GM18858 (cell line): ENCODE data around the gene GNS.
"Not testable (repeated sequence)": the region's sequence is repeated elsewhere in the genome, so short reads cannot be mapped to it uniquely, and the experiment has no call there.

Experiments used
- ATAC-seq: cut with Tn5 transposase; IDR thresholded peaks from one replicate; pipeline ENCODE4 v1.9.1; 2021; ENCODE audit not compliant: unreplicated experiment

The GNS gene

DNA sequence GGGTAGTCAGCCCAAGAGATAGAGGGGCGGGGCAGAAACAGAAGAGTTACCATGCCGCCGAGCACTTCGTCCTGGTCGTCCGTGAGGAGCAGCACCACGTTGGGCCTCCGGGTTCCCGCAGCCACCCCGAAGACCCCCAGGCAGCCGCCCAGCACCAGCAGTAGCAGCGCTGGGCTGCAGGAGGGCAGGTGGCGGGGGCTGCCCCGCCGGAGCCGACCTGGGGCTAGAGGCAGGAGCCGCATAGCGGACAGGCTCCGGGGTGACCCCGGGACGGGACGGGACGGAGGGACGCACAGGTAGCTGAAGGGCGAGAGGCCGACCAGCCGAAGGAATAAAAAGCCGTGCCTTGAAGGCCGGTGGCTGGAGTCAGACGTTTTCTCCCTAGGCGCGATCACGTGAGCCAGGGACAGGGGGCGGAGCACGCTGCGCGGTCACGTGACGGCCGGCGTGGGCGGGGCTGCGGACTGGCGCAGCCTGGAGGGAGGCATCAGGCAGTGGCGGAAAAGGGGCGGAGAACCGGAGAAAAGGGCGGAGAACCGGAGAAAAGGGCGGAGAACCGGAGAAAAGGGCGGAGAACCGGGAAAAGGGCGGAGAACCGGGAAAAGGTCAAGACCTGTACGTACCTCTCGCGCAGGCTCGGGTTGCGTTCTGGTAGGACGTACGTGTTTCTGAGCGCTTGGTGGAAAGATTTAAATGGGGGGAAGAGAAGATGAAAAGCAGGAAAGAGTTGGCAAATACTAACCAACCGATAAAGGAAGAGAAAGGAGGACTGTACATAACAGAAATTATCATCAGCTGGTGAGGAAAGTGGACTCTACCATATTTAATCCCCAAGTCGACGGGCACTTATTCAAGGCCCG is at the start of gene GNS:
Gene GNS (minus strand): TSS at position 372 of the 860 bp plus-strand sequence. CDS start 130 bp downstream, at position 242.
- ATAC-seq: peak; percentile 63

DNA sequence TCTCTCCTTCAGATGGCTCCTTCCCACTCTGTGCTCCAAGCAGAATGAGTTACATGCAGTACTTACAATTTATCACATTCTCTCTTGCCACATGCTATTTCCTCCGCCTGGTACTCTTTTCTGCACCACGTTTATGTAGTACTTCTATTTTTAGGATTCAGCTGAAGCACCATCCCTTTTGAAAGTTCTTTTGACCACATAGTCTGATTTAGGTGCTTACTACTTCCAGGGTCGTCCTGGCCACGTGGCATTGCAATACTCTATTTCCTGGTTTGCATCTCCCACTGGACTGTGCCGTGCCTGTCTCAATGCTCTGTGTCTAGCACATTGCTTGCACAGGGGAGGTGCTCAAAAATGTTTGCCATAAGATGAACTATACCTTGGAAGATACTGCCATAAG is 48.9 kb upstream of the GNS start:
- ATAC-seq: no peak

- ATAC-seq: no peak
These were observed 47.6 kb upstream of the GNS start for GRCh38 chr12:64806593-64807460.

DNA sequence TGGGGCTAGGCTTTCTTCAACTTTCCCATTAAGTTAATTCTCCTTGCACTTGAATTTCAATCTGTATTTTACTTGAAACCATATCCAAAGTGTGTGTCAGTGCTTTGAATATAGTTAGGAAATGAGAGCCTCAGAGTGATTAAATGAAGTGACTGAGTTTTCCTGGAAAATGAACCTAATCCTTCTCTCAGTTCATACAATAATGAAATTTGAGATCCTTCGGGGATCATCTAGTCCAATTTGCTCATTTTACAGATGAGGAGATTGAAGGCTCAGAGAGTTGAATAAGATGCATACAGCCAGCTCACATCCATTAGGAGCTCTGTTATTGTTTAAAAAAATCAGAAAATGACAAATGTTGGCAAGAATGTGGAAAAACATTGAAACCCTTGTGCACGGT is 47.0 kb upstream of the GNS start:
- ATAC-seq: no peak

GRCh38 chr12:64802180-64802775 is 43.1 kb upstream of the GNS start:
- not testable (repeated sequence) for ATAC-seq

DNA sequence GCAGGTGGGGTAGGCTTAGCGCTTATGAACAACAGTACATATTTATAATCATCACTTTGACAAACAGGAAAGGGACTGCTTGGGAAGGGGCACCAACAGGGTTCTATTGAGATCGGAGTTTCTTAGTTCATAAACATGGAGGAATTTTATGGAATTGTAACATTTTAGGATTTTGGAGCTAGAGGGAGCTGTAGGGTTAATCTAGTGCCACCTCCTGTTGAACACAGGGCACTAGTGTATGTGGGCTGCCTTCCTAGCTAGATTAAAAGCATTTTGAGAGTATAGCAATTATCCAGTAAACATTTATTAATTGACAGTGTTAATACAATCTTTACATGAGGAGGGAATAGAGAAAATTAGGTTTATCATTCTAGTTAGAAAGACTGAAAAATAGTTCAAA is 42.2 kb upstream of the GNS start:
- no peak for ATAC-seq

GRCh38 chr12:64800640-64801039 is 41.4 kb upstream of the GNS start:
- peak; percentile 59 for ATAC-seq

- ATAC-seq: no peak
These were observed 39.0 kb upstream of the GNS start for GRCh38 chr12:64798165-64798564.

DNA sequence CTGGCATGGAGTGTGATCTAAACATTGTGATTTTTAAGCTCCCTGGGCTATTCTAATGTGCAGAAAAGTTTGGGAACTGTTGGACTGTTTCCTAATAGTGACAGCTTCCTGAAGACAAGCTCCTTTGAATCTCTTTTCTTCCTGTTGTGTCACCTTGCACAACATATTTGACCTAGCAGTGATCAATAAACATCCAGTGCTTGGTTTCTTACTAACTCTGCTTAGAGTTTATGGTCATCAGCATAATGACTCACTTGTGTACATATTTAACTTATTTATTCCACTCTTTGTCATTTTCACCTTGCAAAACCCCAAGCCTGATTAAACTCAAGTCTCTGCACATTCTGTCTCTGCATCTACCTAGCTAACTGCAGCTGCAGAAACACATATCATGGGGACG is 38.0 kb upstream of the GNS start:
- ATAC-seq: no peak

- peak; percentile 72 for ATAC-seq
These were observed 37.1 kb upstream of the GNS start for GRCh38 chr12:64796205-64796845.

- ATAC-seq: no peak
These were observed 35.1 kb upstream of the GNS start for GRCh38 chr12:64794305-64794704.

GRCh38 chr12:64793610-64794009 is 34.4 kb upstream of the GNS start:
- ATAC-seq: no peak

GRCh38 chr12:64792128-64792527 is 32.9 kb upstream of the GNS start:
- ATAC-seq: no peak

- ATAC-seq: no peak
These were observed 31.8 kb upstream of the GNS start for GRCh38 chr12:64791036-64791435.

GRCh38 chr12:64790166-64790565 is 31.0 kb upstream of the GNS start:
- no peak for ATAC-seq

- ATAC-seq: no peak
These were observed 26.6 kb upstream of the GNS start for GRCh38 chr12:64785838-64786237.

DNA sequence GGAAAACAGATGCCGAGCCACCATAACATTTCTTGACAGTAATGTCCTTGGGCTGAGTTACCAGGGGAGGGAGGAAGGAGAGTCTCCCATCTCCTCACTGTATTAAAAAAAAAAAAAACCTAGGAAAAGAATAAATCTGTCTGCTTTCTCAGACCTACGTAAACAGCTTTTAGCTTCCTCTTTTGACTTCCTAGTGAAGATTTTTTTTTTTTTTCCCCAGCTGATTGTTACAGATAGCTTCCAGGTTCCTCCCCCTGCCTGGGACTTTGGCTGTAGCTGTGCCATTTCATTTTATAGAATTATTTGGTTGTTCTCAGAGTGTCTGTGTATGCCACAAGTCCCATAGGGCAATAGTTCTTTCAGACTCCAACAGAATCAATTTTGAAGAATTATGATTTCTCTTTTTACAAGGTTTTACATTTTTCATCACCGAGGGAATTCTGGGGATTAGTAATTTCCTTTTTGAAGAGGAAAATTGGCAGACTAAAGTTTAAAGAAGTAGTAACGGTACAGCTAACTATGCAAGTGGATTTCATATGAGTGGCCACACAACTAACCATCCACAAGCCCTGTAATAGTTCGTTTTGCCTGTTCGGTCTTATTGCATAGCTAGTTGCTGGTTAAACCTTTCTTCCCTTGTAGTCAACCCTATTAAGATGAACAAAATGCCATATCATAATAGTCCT is 23.1 kb upstream of the GNS start:
- ATAC-seq: no peak

GRCh38 chr12:64781280-64782190 is 22.3 kb upstream of the GNS start:
- no peak for ATAC-seq

- no peak for ATAC-seq
These were observed 21.5 kb upstream of the GNS start for GRCh38 chr12:64780531-64781279.
